Gastrocnemius medialis (tissue), 4 donors: ENCODE data around the gene BIRC6.

ENCODE experiments used
- POLR2A ChIP-seq, 2 donors: fragments of 450-650 bp; IDR thresholded peaks; one replicate each; pipeline ENCODE4 v1.6.1; 2017; ENCODE audit warnings: antibody characterized with exemption in 2 of 2, mild to moderate bottlenecking in 2 of 2, moderate library complexity in 2 of 2
- TF ChIP-seq, protein P1 (sequence below), 5 experiments: fragments of 450-650 bp in 3 of 5; fragments of 200-600 bp in 2 of 5; sonication (generic) in 2 of 5; IDR thresholded peaks in 4 of 5; conservative IDR thresholded peaks in 1 of 5; 1 replicate in 4 of 5; 2 replicates in 1 of 5; pipeline ENCODE4 v1.5.1; 2016 to 2019; ENCODE audit warnings: antibody characterized with exemption in 5 of 5, mild to moderate bottlenecking in 3 of 5, moderate library complexity in 3 of 5

DNA sequence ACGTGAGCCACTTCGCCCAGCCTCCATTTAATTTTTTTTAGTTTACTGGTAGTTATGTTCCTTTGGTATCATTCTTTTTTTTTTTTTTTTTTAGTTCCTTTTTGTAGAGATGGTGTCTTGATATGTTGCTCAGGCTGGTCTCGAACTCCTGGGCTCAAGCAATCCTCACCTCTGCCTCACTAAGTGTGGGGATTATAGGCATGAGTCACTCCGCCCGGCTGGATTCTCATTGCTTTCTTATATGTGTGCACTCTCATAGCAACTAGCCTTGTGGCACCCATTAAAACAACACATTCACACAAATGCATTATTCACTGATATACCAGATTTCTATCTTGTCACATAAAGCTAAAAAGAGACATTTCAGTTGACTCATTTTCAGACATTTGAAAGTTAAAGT, 275.3 kb downstream of the BIRC6 start:
- TF ChIP-seq, protein P1, sequence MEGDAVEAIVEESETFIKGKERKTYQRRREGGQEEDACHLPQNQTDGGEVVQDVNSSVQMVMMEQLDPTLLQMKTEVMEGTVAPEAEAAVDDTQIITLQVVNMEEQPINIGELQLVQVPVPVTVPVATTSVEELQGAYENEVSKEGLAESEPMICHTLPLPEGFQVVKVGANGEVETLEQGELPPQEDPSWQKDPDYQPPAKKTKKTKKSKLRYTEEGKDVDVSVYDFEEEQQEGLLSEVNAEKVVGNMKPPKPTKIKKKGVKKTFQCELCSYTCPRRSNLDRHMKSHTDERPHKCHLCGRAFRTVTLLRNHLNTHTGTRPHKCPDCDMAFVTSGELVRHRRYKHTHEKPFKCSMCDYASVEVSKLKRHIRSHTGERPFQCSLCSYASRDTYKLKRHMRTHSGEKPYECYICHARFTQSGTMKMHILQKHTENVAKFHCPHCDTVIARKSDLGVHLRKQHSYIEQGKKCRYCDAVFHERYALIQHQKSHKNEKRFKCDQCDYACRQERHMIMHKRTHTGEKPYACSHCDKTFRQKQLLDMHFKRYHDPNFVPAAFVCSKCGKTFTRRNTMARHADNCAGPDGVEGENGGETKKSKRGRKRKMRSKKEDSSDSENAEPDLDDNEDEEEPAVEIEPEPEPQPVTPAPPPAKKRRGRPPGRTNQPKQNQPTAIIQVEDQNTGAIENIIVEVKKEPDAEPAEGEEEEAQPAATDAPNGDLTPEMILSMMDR (IDR thresholded peaks at IDR 0.05 in 4 of 5, conservative IDR thresholded peaks at IDR 0.05 in 1 of 5): no peak
- no peak for TF ChIP-seq POLR2A (IDR thresholded peaks at IDR 0.05)
